Activated naive CD4-positive, alpha-beta T cell treated with anti-CD3 and anti-CD28 coated beads, Interleukin-2, amount 10 ng/mL, durations not matched to agents 7 days and 5 days (primary cell): ENCODE measurements around the gene PPM1L.

Experiments used
- CTCF ChIA-PET: fragments of 350-600 bp; sonication (Branson Sonifier 250); formaldehyde crosslinking; loops from one replicate; lab custom pipeline; 2021; ENCODE audit warnings: antibody characterized with exemption; lab: Charles Lee
- DNase-seq: peaks from one replicate; pipeline ENCODE4 v3.0.0-alpha.2; 2020
- H3K27ac Mint-ChIP-seq: one replicate; pipeline ENCODE4 v1.8.0; 2021; ENCODE audit warnings: mild to moderate bottlenecking, moderate library complexity, mixed read lengths
- H3K27me3 Mint-ChIP-seq: one replicate; pipeline ENCODE4 v1.8.0; 2021; ENCODE audit warnings: mild to moderate bottlenecking, mixed read lengths
- H3K36me3 Mint-ChIP-seq: one replicate; pipeline ENCODE4 v1.8.0; 2021; ENCODE audit warnings: mixed read lengths
- H3K4me1 Mint-ChIP-seq: one replicate; pipeline ENCODE4 v1.8.0; 2021; ENCODE audit warnings: mixed read lengths
- H3K4me3 Mint-ChIP-seq: one replicate; pipeline ENCODE4 v1.8.0; 2021; ENCODE audit warnings: mild to moderate bottlenecking, moderate library complexity, mixed read lengths
- H3K9me3 Mint-ChIP-seq: one replicate; pipeline ENCODE4 v1.8.0; 2021; ENCODE audit warnings: mixed read lengths

The PPM1L gene

GRCh38 chr3:160874736-160875135 is 118.7 kb downstream of the PPM1L start:
- CTCF ChIA-PET: no interaction called here
- DNase-seq: no peak
- Mint-ChIP-seq H3K27ac (no peak overlapping the region), H3K4me3 (no peak overlapping the region), H3K36me3 (no peaks in the 10 kb centered on the region), H3K9me3 (no peaks in the 10 kb centered on the region), H3K27me3 (no peaks in the 10 kb centered on the region), H3K4me1 (no peaks in the 10 kb centered on the region)

DNA sequence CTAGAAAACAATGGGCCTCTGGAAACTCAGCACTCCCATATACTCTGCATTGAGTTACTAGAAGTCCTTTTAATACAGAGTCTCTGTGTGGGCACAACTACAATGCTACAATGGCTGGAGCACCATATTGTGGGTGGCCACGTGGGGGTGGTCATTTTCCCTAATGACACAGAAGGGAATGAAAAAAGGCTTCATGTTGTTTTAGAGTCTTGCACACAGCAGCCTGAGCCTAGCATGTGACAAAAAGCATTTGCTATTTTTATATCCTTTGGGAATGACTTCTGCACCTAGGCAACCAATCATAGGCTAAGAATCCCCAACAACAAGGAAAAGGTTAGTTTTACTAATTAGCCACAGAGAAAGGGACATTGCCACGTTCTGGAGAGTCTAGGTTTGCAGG is 120.6 kb downstream of the PPM1L start:
- CTCF ChIA-PET: no interaction called here
- H3K4me3 Mint-ChIP-seq: no peak overlapping the region
- no peak overlapping the region for H3K27ac Mint-ChIP-seq
- no peaks in the 10 kb centered on the region for H3K4me1 Mint-ChIP-seq
- H3K27me3 Mint-ChIP-seq: no peaks in the 10 kb centered on the region
- H3K36me3 Mint-ChIP-seq: no peaks in the 10 kb centered on the region
- H3K9me3 Mint-ChIP-seq: no peaks in the 10 kb centered on the region
- DNase-seq: no peak

DNA sequence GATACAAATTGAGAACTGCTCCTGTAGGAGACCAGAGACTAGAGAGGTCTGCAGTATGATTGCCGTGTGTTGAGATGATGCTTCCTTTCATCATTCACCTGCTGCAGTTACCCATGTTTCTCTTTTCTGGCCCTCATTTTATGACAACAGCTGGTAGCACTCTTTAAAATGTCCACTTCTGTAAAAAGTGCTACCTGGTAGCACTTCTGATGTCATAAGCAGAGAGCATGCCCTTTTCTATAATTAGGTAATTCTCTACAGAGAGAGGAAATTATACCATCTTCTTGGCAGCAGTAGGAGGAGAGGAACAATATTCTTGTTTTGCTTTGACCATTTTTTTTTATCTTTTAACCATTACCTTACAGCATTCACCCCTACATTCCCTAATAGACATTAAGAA is 123.8 kb downstream of the PPM1L start:
- Mint-ChIP-seq H3K4me3 (no peak overlapping the region), H3K27ac (no peak overlapping the region), H3K36me3 (no peaks in the 10 kb centered on the region), H3K4me1 (no peaks in the 10 kb centered on the region), H3K9me3 (no peaks in the 10 kb centered on the region), H3K27me3 (no peaks in the 10 kb centered on the region)
- CTCF ChIA-PET: no interaction called here
- DNase-seq: no peak

DNA sequence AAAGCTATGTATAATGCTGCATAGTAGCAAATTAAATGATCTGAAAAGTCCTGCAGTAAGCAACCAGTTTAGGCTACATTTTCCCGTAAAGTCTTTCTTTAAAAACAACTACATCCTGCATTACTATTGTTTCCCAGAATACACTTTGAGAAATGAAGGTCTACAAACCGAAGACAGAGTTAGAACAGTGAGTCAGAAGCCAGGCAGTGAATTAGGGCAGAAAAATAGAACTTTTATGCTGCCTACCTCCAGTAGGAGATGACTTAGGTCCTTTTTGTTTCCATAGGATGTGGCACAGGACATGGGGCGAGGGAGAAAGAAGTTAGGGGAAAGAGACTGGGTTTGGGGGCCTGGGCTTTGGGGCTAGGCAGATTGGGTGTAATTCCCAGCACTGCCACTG is 127.3 kb downstream of the PPM1L start:
- no peaks in the 10 kb centered on the region for H3K36me3 Mint-ChIP-seq
- CTCF ChIA-PET: no interaction called here
- no peaks in the 10 kb centered on the region for H3K27me3 Mint-ChIP-seq
- H3K4me1 Mint-ChIP-seq: no peaks in the 10 kb centered on the region
- no peak overlapping the region for H3K4me3 Mint-ChIP-seq
- no peak overlapping the region for H3K27ac Mint-ChIP-seq
- H3K9me3 Mint-ChIP-seq: peaks cover 5% of the 10 kb centered on the region
- DNase-seq: no peak

- no peaks in the 10 kb centered on the region for H3K4me1 Mint-ChIP-seq
- H3K4me3 Mint-ChIP-seq: no peak overlapping the region
- DNase-seq: no peak
- CTCF ChIA-PET: no interaction called here
- no peaks in the 10 kb centered on the region for H3K36me3 Mint-ChIP-seq
- H3K27ac Mint-ChIP-seq: no peak overlapping the region
- H3K27me3 Mint-ChIP-seq: no peaks in the 10 kb centered on the region
- peaks cover 5% of the 10 kb centered on the region for H3K9me3 Mint-ChIP-seq
These were observed 129.8 kb downstream of the PPM1L start for GRCh38 chr3:160885791-160886286.

DNA sequence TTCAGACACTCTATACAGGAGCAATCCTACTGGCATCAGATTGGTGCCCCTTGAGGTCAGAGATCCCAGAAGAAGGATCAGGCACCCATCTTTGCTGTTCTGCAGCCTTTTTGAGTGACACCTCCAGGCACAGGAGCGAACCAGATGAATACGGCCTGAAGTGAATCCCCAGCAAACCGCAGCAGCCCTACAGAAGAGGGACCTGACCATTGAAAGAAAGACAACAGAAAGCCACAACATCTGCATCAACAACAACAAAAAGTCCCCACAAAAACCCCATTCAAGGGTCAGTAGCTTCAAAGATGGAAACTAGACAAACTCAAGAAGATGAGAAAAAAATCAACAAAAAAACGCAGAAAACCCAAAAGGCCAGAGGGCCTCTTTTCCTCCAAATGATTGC is 130.4 kb downstream of the PPM1L start:
- CTCF ChIA-PET: no interaction called here
- H3K27ac Mint-ChIP-seq: no peak overlapping the region
- H3K36me3 Mint-ChIP-seq: no peaks in the 10 kb centered on the region
- peaks cover 5% of the 10 kb centered on the region for H3K9me3 Mint-ChIP-seq
- H3K27me3 Mint-ChIP-seq: no peaks in the 10 kb centered on the region
- no peak for DNase-seq
- H3K4me1 Mint-ChIP-seq: no peaks in the 10 kb centered on the region
- no peak overlapping the region for H3K4me3 Mint-ChIP-seq

GRCh38 chr3:160893207-160893606 is 137.2 kb downstream of the PPM1L start:
- H3K9me3 Mint-ChIP-seq: no peaks in the 10 kb centered on the region
- H3K4me1 Mint-ChIP-seq: no peaks in the 10 kb centered on the region
- no peak for DNase-seq
- H3K4me3 Mint-ChIP-seq: no peak overlapping the region
- H3K36me3 Mint-ChIP-seq: no peaks in the 10 kb centered on the region
- no peak overlapping the region for H3K27ac Mint-ChIP-seq
- no peaks in the 10 kb centered on the region for H3K27me3 Mint-ChIP-seq
- CTCF ChIA-PET: no interaction called here

- no peak overlapping the region for H3K27ac Mint-ChIP-seq
- CTCF ChIA-PET: interaction anchor here (0.6 kb wide), 1 partner anchor 28 kb away, joined by 3 read pairs; no protein-coding TSS in a partner anchor
- H3K4me3 Mint-ChIP-seq: no peak overlapping the region
- DNase-seq: no peak
- no peaks in the 10 kb centered on the region for H3K27me3 Mint-ChIP-seq
- no peaks in the 10 kb centered on the region for H3K9me3 Mint-ChIP-seq
- no peaks in the 10 kb centered on the region for H3K36me3 Mint-ChIP-seq
- no peaks in the 10 kb centered on the region for H3K4me1 Mint-ChIP-seq
These were observed 148.7 kb downstream of the PPM1L start for GRCh38 chr3:160904691-160905090.

GRCh38 chr3:160906646-160907045 is 150.6 kb downstream of the PPM1L start:
- Mint-ChIP-seq H3K36me3 (no peaks in the 10 kb centered on the region), H3K4me3 (no peak overlapping the region), H3K27ac (no peak overlapping the region), H3K9me3 (no peaks in the 10 kb centered on the region), H3K4me1 (no peaks in the 10 kb centered on the region), H3K27me3 (no peaks in the 10 kb centered on the region)
- CTCF ChIA-PET: interaction anchor here (0.5 to 0.8 kb wide), 2 partner anchors 11 to 26 kb away, joined by 3 read pairs; no protein-coding TSS in a partner anchor
- DNase-seq: no peak

- Mint-ChIP-seq H3K36me3 (no peaks in the 10 kb centered on the region), H3K4me3 (no peak overlapping the region), H3K27ac (no peak overlapping the region), H3K4me1 (no peaks in the 10 kb centered on the region), H3K27me3 (no peaks in the 10 kb centered on the region), H3K9me3 (no peaks in the 10 kb centered on the region)
- CTCF ChIA-PET: no interaction called here
- DNase-seq: no peak
These were observed 153.9 kb downstream of the PPM1L start for GRCh38 chr3:160909917-160910316.

GRCh38 chr3:160911411-160911810 is 155.4 kb downstream of the PPM1L start:
- H3K36me3 Mint-ChIP-seq: no peaks in the 10 kb centered on the region
- no peaks in the 10 kb centered on the region for H3K9me3 Mint-ChIP-seq
- no peaks in the 10 kb centered on the region for H3K4me1 Mint-ChIP-seq
- no peak for DNase-seq
- H3K4me3 Mint-ChIP-seq: no peak overlapping the region
- no peak overlapping the region for H3K27ac Mint-ChIP-seq
- CTCF ChIA-PET: no interaction called here
- H3K27me3 Mint-ChIP-seq: no peaks in the 10 kb centered on the region

- CTCF ChIA-PET: no interaction called here
These were observed 160.4 kb downstream of the PPM1L start for GRCh38 chr3:160916472-160916871.

GRCh38 chr3:160919942-160920341 is 163.9 kb downstream of the PPM1L start:
- CTCF ChIA-PET: interaction anchor here (1.7 kb wide), 1 partner anchor 356 kb away, joined by 3 read pairs; no protein-coding TSS in a partner anchor
- Mint-ChIP-seq H3K36me3 (no peaks in the 10 kb centered on the region), H3K4me1 (no peaks in the 10 kb centered on the region), H3K9me3 (no peaks in the 10 kb centered on the region), H3K27ac (no peak overlapping the region), H3K4me3 (no peak overlapping the region), H3K27me3 (peaks cover 3% of the 10 kb centered on the region)
- DNase-seq: no peak

More at GRCh38 chr3:160916472-160916871, 160.4 kb downstream of the PPM1L start:
- no peak for DNase-seq
- Mint-ChIP-seq H3K27me3 (peaks cover 3% of the 10 kb centered on the region), H3K9me3 (no peaks in the 10 kb centered on the region), H3K27ac (no peak overlapping the region), H3K4me1 (no peaks in the 10 kb centered on the region), H3K36me3 (no peaks in the 10 kb centered on the region), H3K4me3 (no peak overlapping the region)

GRCh38 chr3:160921020-160921635 is 165.1 kb downstream of the PPM1L start:
- DNase-seq: no peak

DNA sequence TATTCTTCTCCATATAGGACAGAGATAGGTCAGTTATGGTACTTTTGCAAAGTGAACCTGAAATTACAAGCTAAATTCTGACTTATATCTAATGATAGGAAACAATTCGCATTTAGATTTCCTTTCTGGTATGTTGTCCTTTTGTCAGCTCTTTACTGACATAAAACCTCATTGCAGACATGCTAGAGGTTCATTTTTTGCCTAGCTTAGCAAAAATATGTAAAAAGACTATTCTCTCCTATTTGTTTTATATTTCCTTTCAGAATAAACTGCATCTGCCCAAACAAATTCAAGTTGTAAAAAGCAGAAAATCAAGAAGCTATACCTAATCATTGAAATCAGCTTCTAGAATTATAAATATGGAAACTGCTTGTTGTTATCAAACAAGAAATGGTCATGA is 168.7 kb downstream of the PPM1L start:
- Mint-ChIP-seq H3K9me3 (no peaks in the 10 kb centered on the region), H3K27me3 (peaks cover 6% of the 10 kb centered on the region), H3K4me3 (no peak overlapping the region), H3K4me1 (no peaks in the 10 kb centered on the region), H3K27ac (no peak overlapping the region), H3K36me3 (no peaks in the 10 kb centered on the region)
- no peak for DNase-seq
- CTCF ChIA-PET: interaction anchor here (1.2 kb wide), 1 partner anchor 350 kb away, joined by 3 read pairs; no protein-coding TSS in a partner anchor

More at GRCh38 chr3:160921020-160921635, 165.1 kb downstream of the PPM1L start:
- H3K9me3 Mint-ChIP-seq: no peaks in the 10 kb centered on the region
- H3K27ac Mint-ChIP-seq: no peak overlapping the region
- CTCF ChIA-PET: no interaction called here
- H3K4me3 Mint-ChIP-seq: no peak overlapping the region
- no peaks in the 10 kb centered on the region for H3K36me3 Mint-ChIP-seq
- peaks cover 3% of the 10 kb centered on the region for H3K27me3 Mint-ChIP-seq
- H3K4me1 Mint-ChIP-seq: no peaks in the 10 kb centered on the region
